ENCODE results near the gene RANGAP1.

DNA sequence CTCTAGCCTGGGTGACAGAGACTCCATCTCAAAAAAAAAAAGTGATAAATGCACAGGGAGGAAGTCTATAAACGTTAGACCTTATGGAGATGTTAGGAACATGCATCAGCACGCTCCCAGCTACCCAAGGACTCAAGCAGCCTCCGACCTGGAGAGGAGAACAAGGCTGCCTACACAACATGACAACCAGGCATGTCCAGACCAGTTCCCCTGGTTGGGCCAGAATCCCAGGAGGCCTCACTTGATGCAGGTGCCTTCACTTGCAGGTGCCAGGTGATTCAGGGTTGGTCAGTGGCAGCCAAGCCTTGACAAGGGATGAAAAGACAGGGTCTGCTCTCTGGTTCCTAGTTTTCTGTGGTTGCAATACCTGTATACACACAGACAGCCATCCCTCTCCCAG, 5.9 kb downstream of the RANGAP1 start:
- TF ChIP-seq, protein P1, sequence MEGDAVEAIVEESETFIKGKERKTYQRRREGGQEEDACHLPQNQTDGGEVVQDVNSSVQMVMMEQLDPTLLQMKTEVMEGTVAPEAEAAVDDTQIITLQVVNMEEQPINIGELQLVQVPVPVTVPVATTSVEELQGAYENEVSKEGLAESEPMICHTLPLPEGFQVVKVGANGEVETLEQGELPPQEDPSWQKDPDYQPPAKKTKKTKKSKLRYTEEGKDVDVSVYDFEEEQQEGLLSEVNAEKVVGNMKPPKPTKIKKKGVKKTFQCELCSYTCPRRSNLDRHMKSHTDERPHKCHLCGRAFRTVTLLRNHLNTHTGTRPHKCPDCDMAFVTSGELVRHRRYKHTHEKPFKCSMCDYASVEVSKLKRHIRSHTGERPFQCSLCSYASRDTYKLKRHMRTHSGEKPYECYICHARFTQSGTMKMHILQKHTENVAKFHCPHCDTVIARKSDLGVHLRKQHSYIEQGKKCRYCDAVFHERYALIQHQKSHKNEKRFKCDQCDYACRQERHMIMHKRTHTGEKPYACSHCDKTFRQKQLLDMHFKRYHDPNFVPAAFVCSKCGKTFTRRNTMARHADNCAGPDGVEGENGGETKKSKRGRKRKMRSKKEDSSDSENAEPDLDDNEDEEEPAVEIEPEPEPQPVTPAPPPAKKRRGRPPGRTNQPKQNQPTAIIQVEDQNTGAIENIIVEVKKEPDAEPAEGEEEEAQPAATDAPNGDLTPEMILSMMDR (conservative IDR thresholded peaks at IDR 0.05; ENCODE audit: low read length) = no peak
- TF ChIP-seq EZH2phosphoT487 (IDR thresholded peaks at IDR 0.05; ENCODE audit: borderline replicate concordance, low read depth, low read length) = no peak

Data from OCI-LY7 (cell line).